GM12878 (cell line): ENCODE data around the gene FAM98C. TPM values are rescaled to one million over a fixed set of nuclear protein-coding genes. Genes with fewer than 3 reads are reported as not detected.
A peak's percentile ranks its signal among the peaks of the same experiment; 100 is the strongest.

Experiments used
- ATAC-seq: fragments of 200-7000 bp; cut with Tn5 transposase; 3 replicates; pipeline ENCODE4 v1.9.1; 2020; ENCODE audit warnings: mild to moderate bottlenecking, moderate library complexity
- BruUV-seq: library from RNA; stranded (reverse); fragments of 400-500 nt; replicated peaks from 2 replicates; lab custom pipeline; 2021; lab: Mats Ljungman, UMichigan
- CTCF ChIA-PET: fragments of 300-600 bp; sonication (Branson Sonifier 250); formaldehyde crosslinking; extraction: SDS; loops from one replicate; lab custom pipeline; 2021; ENCODE audit warnings: inconsistent platforms; lab: Yijun Ruan, JAX
- POLR2A ChIA-PET: fragments of 350-600 bp; formaldehyde crosslinking; extraction: SDS; loops from one replicate; lab custom pipeline; 2021; ENCODE audit warnings: inconsistent platforms; lab: Charles Lee
- RAD21 ChIA-PET: fragments of 300-600 bp; sonication (Branson Sonifier 250); formaldehyde crosslinking; loops from one replicate; lab custom pipeline; 2023; ENCODE audit warnings: antibody characterized with exemption; ENCODE audit not compliant: unreplicated experiment; lab: Charles Lee
- SMC1A ChIA-PET: fragments of 300-600 bp; sonication (Branson Sonifier 250); formaldehyde crosslinking; loops from one replicate; lab custom pipeline; 2023; ENCODE audit not compliant: unreplicated experiment, uncharacterized antibody; lab: Charles Lee
- DNase-seq: peaks from one replicate; pipeline ENCODE4 v3.0.0-alpha.2; 2011; ENCODE audit warnings: low read depth, low spot score
- FAIRE-seq: peaks from 3 replicates; lab custom pipeline; 2011; peaks lifted over from hg19 to GRCh38; lab: Jason Lieb, UNC
- H2AFZ ChIP-seq: 2 replicates; pipeline ENCODE4 v1.6.0; 2011; ENCODE audit warnings: low read depth, low read length, control low read depth; ENCODE audit not compliant: control insufficient read depth
- H3K27ac ChIP-seq: 2 replicates; pipeline ENCODE4 v1.5.1; 2011; ENCODE audit warnings: control low read depth; ENCODE audit not compliant: control insufficient read depth, insufficient read depth
- H3K27me3 ChIP-seq, 2 experiments: replicated peaks in 1 of 2; 2 replicates each; pipeline versions ENCODE4 v1.6.0 to v1.6.1; 2011; ENCODE audit warnings: low read length in 1 of 2; ENCODE audit not compliant: control insufficient read depth in 2 of 2, insufficient read depth in 2 of 2
- H3K36me3 ChIP-seq, 2 experiments: 2 replicates each; pipeline ENCODE4 v1.5.1; 2011; ENCODE audit warnings: low read length in 1 of 2; ENCODE audit not compliant: control insufficient read depth in 2 of 2, insufficient read depth in 2 of 2
- H3K4me1 ChIP-seq: 2 replicates; pipeline ENCODE4 v1.6.1; 2011; ENCODE audit warnings: mild to moderate bottlenecking, low read length, moderate library complexity, mixed read lengths; ENCODE audit not compliant: control insufficient read depth, insufficient read depth
- H3K4me2 ChIP-seq: 2 replicates; pipeline ENCODE4 v1.6.0; 2011; ENCODE audit warnings: control low read depth; ENCODE audit not compliant: control insufficient read depth, insufficient read depth
- H3K4me3 ChIP-seq: fragments of 200-600 bp; sonication (generic); 2 replicates; pipeline ENCODE4 v1.5.1; 2016
- H3K79me2 ChIP-seq: 2 replicates; pipeline ENCODE4 v1.6.0; 2011; ENCODE audit warnings: low read length; ENCODE audit not compliant: control insufficient read depth, insufficient read depth
- H3K9ac ChIP-seq: 2 replicates; pipeline ENCODE4 v1.8.0; 2011; ENCODE audit warnings: low read length, control low read depth, mixed read lengths; ENCODE audit not compliant: control insufficient read depth, insufficient read depth
- H3K9me3 ChIP-seq: replicated peaks from 3 replicates; pipeline ENCODE4 v1.5.1; 2011; ENCODE audit warnings: mild to moderate bottlenecking, low read length; ENCODE audit not compliant: control insufficient read depth, insufficient read depth
- H4K20me1 ChIP-seq: 2 replicates; pipeline ENCODE4 v1.6.0; 2011; ENCODE audit not compliant: control insufficient read depth, insufficient read depth
- RCOR1 ChIP-seq: conservative IDR thresholded peaks from 2 replicates; pipeline ENCODE4 v1.6.1; 2012; ENCODE audit warnings: low read depth, low read length, improper control_type of control experiment
- REST ChIP-seq: IDR thresholded peaks from 2 replicates; pipeline ENCODE4 v1.6.1; 2012; ENCODE audit warnings: mild to moderate bottlenecking, low read depth, low read length
- SMAD5 ChIP-seq: IDR thresholded peaks from 2 replicates; pipeline ENCODE4 v1.6.1; 2016; ENCODE audit warnings: antibody characterized with exemption, low read depth
- WGBS: methylation state at CpG from one replicate; pipeline ENCODE4 v1.1.6; 2016; ENCODE audit warnings: low lambda C conversion rate; ENCODE audit not compliant: insufficient replicate concordance, insufficient coverage; ENCODE audit errors: missing lambda C conversion rate; 5-methylcytosine and 5-hydroxymethylcytosine counted together
- in situ Hi-C: fragments of 300-500 bp; cut with MboI; formaldehyde crosslinking; loops from 9 replicates; pipeline ENCODE4 v1.14.3; 2018; ENCODE audit warnings: mixed read lengths
- intact Hi-C: fragments of 100-400 bp; cut with micrococcal nuclease; formaldehyde crosslinking; loops from one replicate; pipeline ENCODE4 v1.14.2; 2022; ENCODE audit not compliant: unreplicated experiment
- polyA plus RNA-seq, 11 experiments: library from polyadenylated mRNA; depleted of rRNA in 4 of 11; unstranded in 6 of 11; stranded (reverse) in 5 of 11; fragments of >200 nt; fragmentation: Nextera tagmentation in 4 of 11; fragmentation: Illumina TruSeq in 1 of 11; extraction: Ambion mirVana in 4 of 11; extraction: Trizol in 1 of 11; gene quantifications; 1 replicate in 1 of 11; 2 replicates in 10 of 11; pipeline versions ENCODE4 v1.2.1 to v1.2.3, GENCODE V29; 2011 to 2016; ENCODE audit warnings: inconsistent platforms in 2 of 11, missing spikeins in 2 of 11, low read depth in 1 of 11
- total RNA-seq, 4 experiments: library from RNA; depleted of rRNA in 3 of 4; stranded (reverse); fragments of >200 nt in 3 of 4; fragmentation: Illumina TruSeq in 1 of 4; extraction: Trizol in 1 of 4; gene quantifications; 2 replicates each; pipeline versions ENCODE4 v1.2.1 to v1.2.3, GENCODE V29; 2013 to 2021

The FAM98C gene
- total and polyA plus RNA-seq, 10 of the 15 experiments (the other 5 are each of a cell fraction or from before 2014, with no cell fraction given), result 1.4 to 17.2 (median 9.5) TPM

- no peaks in the 10 kb centered on the region for H3K27me3 ChIP-seq
- no peak for DNase-seq
- SMC1A ChIA-PET, result no interaction called here
Observed at GRCh38 chr19:38455031-38455430, 52.1 kb downstream of the FAM98C start.

More at GRCh38 chr19:38455031-38455430, 52.1 kb downstream of the FAM98C start:
- WGBS, result 69% methylated on average over 4 of the region's 4 CpGs
- ChIA-PET CTCF (no interaction called here), RAD21 (no interaction called here), POLR2A (no interaction called here)
- BruUV-seq, result no TSS peak
- Histone ChIP-seq H3K4me2 (no peak overlapping the region), H3K27ac (no peak overlapping the region), H2AFZ (no peak overlapping the region), H3K4me1 (no peaks in the 10 kb centered on the region), H3K79me2 (no peaks in the 10 kb centered on the region), H3K9me3 (no peaks in the 10 kb centered on the region), H3K36me3 (no peaks in the 10 kb centered on the region), H4K20me1 (no peaks in the 10 kb centered on the region), H3K4me3 (no peak overlapping the region), H3K9ac (no peak overlapping the region)
- intact Hi-C loops, result no loop called here
- TF ChIP-seq SMAD5 (no peak), RCOR1 (no peak), REST (peak; percentile 89)
- FAIRE-seq (no peak), ATAC-seq (no peak)
- in situ Hi-C loops, result no loop called here
